ENCODE measurements around the gene GP1BA. TPM values are rescaled to one million over a fixed set of nuclear protein-coding genes. Genes with fewer than 3 reads are reported as not detected.

The GP1BA gene
- total RNA-seq, 1 experiment from 2014 or later: not detected

DNA sequence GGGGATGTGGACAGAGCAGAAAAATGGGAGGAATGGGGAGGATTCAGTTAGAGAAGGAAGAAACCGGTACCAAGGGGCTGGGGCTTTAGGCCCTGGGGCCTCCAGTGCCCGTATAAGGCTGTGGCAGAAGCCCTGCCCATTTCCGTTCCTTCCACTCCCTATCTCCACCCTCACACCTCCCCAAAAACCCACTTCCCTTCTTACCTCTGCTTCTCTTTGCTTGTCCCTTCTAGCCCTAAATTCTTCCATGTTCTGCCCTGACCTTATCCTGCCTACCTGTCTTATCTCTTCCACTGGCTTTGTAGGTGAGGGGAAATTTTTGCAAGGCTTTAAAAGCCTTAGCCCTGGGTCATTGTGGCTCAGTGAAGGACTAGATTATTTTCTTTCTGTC lies 12.1 kb downstream of the GP1BA start:
- H3K27me3 ChIP-seq: no peaks in the 10 kb centered on the region
- H3K4me3 ChIP-seq: no peak overlapping the region
- H3K36me3 ChIP-seq: peaks cover 54% of the 10 kb centered on the region
- DNase-seq: no peak
- no peaks in the 10 kb centered on the region for H3K9me3 ChIP-seq

DNA sequence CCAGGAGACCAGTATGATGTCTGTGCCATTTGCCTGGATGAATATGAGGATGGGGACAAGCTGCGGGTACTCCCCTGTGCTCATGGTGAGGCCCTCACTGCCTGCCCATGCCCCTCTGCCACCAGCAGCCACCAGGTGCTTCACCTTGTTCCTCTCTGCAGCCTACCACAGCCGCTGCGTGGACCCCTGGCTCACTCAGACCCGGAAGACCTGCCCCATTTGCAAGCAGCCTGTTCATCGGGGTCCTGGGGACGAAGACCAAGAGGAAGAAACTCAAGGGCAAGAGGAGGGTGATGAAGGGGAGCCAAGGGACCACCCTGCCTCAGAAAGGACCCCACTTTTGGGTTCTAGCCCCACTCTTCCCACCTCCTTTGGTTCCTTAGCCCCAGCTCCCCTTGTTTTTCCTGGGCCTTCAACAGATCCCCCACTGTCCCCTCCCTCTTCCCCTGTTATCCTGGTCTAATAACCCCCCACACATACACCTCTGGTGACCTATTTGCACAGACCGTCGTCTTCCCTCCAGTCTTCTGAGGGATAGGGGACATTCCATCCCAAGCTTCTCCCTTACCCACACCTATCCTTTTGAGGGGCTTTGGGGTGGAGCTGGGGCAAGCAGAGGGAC lies 12.6 kb downstream of the GP1BA start:
- Histone ChIP-seq H3K36me3 (peaks cover 54% of the 10 kb centered on the region), H3K27me3 (no peaks in the 10 kb centered on the region), H3K9me3 (no peaks in the 10 kb centered on the region), H3K4me3 (no peak overlapping the region)
- DNase-seq: no peak

DNA sequence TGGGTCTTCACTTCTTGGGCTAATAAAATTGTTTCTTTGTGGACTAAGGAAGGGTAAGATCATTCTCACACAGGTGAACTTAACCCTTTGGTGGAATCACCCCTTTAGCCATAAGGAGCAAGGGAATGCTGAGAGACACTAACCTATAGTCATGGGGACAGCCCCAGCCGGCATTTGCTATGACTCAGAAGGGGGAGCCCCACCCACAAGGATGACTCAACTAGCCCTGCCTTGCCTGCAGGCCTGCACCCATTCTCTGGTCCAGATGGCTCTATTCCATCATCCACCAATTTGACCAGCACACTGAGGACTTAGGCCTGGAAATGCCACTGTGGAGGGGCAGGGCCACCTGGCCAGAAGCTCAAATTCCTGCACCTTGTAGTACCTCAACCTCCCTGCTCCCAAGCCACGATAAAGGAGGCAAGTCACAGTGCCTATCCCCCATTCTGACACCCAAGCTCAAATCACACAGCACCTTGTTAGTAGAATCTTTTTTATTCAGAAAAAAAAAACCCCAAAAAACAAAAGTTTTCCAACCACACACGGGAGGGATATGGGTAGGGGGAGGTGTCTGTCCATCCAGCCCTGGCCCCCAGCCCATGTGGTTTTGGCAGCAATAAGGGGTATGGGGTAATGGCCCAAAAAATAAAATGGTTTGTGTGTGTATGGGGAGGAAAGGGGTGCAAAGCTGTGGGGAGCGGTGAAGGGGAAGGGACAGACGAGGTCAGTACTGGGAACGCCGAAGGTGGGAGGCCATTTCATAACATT lies 13.3 kb downstream of the GP1BA start:
- Histone ChIP-seq H3K9me3 (no peaks in the 10 kb centered on the region), H3K27me3 (no peaks in the 10 kb centered on the region), H3K36me3 (peaks cover 54% of the 10 kb centered on the region), H3K4me3 (peak overlapping the region; percentile 89)
- DNase-seq: peak; percentile 91

DNA sequence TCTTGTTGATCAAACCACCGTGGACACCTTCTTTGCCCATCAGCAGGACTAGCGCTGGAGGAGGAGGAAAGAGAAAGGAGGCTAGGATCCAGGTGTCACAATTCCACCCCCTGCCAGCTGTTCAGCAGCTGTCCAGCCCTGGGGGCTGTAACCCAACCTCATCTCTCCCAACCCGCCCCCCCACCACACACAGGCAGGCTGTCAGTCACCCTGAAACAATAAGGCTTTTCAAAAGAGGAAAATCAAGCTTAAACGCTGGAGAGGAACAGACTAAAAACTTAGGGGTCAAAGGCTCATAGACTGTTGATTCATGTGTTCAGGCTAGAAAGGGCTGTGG lies 13.8 kb downstream of the GP1BA start:
- no peak for DNase-seq
- Histone ChIP-seq H3K9me3 (no peaks in the 10 kb centered on the region), H3K36me3 (peaks cover 54% of the 10 kb centered on the region), H3K4me3 (peak overlapping the region; percentile 89), H3K27me3 (no peaks in the 10 kb centered on the region)

DNA sequence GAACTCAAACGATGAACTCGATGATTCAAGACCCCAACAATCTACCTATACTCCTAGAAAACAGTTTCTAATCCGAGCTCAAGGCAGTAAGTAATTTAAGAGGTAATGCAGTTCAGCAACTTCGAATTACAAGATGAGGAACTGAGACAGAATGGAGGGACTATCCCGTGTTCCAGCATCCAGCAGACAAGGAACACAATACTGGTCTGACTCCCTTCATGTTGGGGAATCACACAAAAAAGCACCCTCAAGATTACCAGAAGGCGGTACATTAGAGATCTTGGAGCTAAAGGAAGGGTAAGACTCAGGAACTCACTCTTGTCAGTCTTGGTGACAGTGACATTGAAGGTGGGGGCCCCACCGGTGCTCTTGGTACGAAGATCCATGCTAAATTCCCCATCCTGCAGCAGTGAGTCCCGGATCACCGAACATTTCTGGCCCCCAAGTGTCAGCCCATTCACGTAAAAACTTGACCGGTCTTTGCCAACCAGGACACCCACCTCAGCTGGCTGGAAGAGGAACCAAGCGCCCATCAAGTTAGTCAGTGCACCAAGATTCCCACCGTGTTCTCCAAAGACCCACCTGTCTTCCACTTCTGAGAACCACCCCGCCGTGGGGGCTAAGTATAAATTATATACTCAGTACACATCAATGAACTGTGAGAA lies 14.4 kb downstream of the GP1BA start:
- H3K9me3 ChIP-seq: no peaks in the 10 kb centered on the region
- H3K4me3 ChIP-seq: peak overlapping the region; percentile 89
- no peaks in the 10 kb centered on the region for H3K27me3 ChIP-seq
- DNase-seq: no peak
- peaks cover 54% of the 10 kb centered on the region for H3K36me3 ChIP-seq

DNA sequence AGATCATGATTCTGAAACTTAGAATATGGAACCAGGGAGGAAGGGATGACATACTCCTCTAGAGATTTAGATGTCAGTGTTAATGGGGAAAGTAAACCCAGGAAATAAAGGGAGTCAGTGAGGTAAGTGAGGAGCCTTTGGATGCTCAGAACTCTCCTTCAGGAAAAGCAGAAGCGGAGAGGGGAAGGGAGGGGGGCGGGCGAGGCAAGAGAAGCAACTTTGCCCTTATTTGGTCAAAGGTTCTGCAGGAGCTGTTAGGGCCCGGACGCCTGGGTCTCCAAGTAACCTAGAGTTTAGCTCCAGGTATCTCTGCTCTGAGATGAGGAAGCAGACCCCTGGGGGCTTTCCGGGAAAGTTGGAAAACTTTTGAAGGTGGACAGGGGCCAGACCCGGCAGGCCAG lies 14.9 kb downstream of the GP1BA start:
- Histone ChIP-seq H3K27me3 (no peaks in the 10 kb centered on the region), H3K4me3 (peak overlapping the region; percentile 89), H3K36me3 (peaks cover 51% of the 10 kb centered on the region), H3K9me3 (no peaks in the 10 kb centered on the region)
- DNase-seq: no peak

DNA sequence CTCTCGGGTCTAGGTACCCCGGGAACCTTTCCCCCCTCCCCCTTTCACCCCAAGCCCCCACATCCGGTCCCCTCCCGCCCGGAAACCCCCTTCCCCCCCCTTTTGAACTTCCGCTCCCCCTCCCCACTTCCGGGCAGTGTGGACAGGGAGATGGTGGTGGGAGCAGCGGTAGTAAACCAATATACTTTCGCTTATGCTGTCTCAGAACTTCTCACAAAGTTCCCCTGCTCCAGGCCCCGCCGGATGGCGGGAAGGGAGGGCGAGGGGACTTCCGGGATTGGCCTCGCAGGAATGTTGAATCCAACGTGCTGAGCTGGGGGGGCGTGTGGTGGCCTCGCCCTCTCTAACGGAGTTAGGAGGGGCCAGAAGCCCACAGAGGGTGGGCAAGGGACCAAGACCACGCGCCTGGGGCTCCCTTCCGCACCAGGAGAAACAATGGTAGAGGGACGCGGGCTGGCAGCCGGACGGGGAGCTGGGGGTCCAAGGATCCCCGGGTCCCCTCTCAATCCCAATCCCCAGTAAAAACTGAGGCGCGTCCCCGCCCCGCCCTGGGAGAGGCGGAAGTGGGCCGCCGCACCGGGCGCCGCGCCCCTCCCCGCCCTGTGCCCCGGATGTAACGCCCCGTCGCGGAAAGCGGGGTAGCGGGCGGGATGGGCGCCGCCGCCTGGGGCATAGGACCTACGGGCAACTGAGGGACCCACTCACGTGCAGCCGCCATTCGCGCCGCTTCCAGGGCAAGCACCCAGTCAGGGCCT lies 15.5 kb downstream of the GP1BA start:
- Histone ChIP-seq H3K4me3 (peak overlapping the region; percentile 89), H3K9me3 (no peaks in the 10 kb centered on the region), H3K36me3 (peaks cover 51% of the 10 kb centered on the region), H3K27me3 (no peaks in the 10 kb centered on the region)
- DNase-seq: peak; percentile 55

DNA sequence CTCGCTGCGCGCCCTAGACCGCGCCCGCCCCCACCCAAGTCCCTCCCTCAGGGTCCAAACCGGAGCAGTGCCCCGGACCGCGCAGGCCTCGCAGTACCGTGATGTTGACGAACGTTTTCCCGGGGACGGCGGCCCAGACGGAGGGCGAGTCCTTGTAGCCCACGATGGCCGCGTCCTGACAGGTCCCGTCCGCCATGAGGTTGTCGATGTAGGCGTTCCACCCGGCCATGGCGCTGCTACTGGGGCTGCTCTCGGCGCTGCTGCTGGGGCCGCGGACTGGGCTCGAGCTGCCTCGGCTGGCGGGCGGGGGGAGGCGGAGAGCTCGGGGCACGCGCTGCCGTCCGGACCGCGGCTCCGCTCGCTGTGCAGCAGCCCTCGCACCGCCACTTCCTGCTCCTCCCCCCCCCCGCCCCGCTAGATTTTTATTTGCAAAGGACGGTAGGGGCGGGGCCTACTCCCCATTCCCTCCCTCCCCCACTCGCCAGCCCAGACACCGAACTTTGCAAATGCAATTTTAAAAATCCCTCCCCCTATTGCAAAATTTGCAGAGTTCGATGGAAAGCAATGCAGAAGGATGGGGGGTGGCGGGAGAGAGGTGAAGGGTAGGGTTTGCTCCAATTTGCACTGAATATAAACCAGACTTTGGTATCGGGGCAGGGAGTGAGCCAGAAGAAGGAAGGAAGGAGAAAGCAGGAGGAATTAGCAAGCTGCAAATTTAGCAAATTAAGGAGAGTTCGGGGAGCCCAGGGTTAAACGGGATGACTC lies 16.3 kb downstream of the GP1BA start, which contains the start of gene PFN1:
PFN1 (minus strand) TSS at position 365 of the 765 bp plus-strand sequence; CDS start at position 229, 136 bp downstream.
- Histone ChIP-seq H3K36me3 (peaks cover 47% of the 10 kb centered on the region), H3K27me3 (no peaks in the 10 kb centered on the region), H3K9me3 (no peaks in the 10 kb centered on the region), H3K4me3 (peak within 1 kb of the TSS; percentile 89)
- peak; percentile 85 for DNase-seq

DNA sequence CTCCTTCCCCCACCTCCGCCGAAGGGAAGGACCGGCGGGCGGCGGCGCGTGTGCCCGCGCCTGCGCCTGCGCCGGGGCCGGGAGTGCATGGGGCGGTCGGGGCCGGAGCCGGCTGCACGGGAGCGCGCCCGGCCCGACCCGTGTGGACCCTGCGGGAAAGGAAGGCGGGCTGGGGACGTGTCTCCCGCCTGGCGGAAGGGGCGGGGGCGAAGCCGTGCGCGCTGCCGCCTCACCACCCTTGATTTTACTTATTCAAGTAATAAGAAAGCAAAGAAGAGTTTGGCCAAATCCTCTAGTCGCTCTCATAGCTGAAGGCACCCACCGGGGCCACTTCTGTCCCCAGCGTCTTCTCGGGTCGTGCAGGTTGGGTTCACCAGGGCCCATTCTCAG lies 16.8 kb downstream of the GP1BA start:
- Histone ChIP-seq H3K27me3 (no peaks in the 10 kb centered on the region), H3K36me3 (peaks cover 41% of the 10 kb centered on the region), H3K4me3 (peak overlapping the region; percentile 89), H3K9me3 (no peaks in the 10 kb centered on the region)
- peak; percentile 83 for DNase-seq

DNA sequence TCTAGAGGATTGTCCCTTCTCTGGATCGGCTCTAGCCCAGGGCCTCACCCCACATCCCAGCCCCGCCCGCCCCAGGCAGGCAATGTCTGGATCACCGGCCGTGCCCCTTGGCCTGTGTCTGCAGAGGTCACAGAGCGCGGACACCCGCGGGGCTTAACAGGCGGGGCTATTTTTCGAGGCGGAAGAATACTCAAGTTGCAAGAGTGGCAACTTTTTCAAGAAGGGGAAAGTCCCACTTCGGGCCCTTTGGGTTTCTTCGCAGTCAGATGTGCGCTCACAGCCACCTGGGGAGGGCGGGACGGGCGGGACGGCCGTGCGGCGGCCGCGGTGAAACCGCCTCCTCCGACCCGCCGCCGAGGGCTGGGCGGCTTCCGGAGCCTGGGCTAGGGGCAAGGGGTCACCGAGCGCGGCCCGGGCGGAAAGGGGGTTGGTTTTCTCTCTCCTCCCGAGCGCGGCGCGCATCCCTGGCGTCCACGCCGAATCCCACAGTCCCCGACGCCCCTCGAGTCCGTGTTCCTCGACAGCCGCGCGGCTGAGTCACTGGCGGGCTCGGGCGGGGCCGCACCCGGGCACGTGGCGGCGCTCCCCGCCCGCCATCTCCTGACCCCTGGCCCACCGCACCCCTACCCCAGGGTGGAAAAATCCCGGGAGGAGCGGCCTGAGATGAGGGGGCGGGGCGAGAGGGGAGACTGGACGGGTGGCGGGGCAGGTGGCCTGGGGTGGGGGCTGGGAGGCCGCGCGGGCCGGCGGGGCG lies 17.4 kb downstream of the GP1BA start:
- Histone ChIP-seq H3K27me3 (no peaks in the 10 kb centered on the region), H3K9me3 (no peaks in the 10 kb centered on the region), H3K4me3 (peak overlapping the region; percentile 89), H3K36me3 (peaks cover 35% of the 10 kb centered on the region)
- DNase-seq: peak; percentile 83

DNA sequence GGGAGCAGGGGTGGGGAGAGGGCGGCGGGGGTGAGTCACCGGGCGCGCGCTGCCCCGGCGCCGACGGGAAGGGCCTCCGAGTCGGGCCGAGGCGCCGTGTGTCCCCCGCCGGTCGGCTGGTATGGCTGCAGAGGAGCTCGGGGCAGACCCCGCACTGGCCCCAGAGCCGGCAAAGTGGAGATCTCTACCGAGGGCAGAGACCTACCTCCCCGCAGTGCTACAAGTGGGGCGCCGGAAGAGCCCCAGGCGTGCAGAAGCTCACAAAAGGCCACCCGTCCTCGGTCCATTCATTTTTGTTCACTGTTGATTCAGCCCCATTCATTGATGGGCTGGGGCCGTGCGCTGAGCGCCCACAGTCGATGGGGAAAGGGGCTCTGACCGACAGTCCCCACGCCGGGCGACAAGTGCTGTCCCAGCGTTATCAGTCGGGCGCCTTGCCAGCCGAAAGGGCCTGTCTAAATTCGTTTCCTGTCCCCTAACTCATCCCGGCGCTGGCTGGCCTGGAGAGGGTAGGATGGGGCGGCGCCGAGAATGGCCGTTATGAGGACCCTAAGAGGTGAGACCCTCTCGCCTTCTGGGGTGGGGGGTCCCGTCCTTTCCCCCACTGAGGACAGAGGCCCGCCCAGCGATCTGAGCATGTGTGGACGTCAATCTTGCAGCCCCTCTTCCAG lies 18.1 kb downstream of the GP1BA start:
- Histone ChIP-seq H3K4me3 (peak overlapping the region; percentile 89), H3K36me3 (peaks cover 28% of the 10 kb centered on the region), H3K9me3 (no peaks in the 10 kb centered on the region), H3K27me3 (no peaks in the 10 kb centered on the region)
- DNase-seq: no peak

DNA sequence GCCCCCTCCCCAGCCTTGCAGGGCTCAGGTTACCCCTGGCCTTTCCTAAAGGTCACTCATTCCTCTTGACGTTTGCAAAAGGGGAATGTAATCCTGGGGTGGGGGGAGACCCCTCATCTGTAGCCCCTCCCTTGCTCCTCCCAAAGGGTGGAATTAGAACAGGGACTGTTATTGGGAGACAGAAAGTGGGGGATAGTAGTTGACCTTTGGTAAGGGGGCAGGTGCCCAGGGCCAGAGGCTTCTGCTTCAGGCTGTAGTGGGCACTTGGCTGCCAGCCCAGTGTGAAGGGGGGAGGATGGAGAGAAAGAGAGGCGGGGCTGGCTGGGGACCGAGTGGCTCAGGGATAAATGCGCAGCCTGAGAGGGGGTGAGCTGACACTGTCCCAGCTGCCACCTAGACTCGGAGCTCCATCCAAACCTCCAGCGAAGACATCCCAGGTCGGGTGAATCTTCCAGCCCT lies 18.7 kb downstream of the GP1BA start, which contains the start of gene ENO3:
ENO3 (plus strand) TSS at position 374 of the 459 bp plus-strand sequence. CDS start 711 bp downstream, outside the sequence.
- no peak for DNase-seq
- Histone ChIP-seq H3K4me3 (peak within 1 kb of the TSS; percentile 89), H3K27me3 (no peaks in the 10 kb centered on the region), H3K36me3 (peaks cover 23% of the 10 kb centered on the region), H3K9me3 (no peaks in the 10 kb centered on the region)

DNA sequence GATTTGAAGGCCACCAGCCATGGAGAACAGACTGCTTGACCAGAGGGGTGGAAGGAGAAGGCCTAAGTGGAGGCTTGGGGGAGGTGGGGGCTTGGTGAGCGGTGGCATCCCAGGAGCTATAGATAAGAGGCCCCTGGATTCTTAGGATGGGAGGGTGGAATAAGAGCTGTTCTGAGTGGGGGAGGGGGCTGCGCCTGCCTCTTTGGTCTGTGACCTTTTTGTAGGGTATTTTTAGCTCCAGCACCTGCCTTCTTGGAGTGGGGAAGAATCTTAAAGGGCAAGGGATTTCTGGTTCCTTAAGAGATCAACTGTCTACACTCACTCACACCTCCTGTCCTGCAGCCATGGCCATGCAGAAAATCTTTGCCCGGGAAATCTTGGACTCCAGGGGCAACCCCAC lies 19.4 kb downstream of the GP1BA start:
- Histone ChIP-seq H3K36me3 (peaks cover 15% of the 10 kb centered on the region), H3K4me3 (no peak overlapping the region), H3K27me3 (no peaks in the 10 kb centered on the region), H3K9me3 (no peaks in the 10 kb centered on the region)
- no peak for DNase-seq

DNA sequence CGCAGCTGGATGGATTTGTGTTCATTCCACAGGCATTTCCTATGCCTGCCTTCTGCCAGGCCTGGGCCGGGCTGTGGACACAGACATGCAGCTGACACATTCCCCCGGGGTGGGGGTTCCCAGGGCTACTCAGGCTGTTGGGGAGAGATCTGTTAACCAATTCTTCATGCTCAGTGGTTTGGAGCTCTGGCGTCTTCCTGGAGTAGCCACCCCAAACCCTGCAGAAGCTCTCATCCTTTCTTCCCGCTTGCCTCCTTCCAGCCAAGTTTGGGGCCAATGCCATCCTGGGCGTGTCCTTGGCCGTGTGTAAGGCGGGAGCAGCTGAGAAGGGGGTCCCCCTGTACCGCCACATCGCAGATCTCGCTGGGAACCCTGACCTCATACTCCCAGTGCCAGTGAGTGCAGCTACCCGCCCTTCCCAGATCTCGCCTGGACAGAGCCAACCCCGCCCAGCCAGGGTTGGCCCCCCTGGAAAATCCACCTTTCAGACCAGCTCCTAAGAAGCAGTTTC lies 21.4 kb downstream of the GP1BA start:
- peak; percentile 92 for DNase-seq
- Histone ChIP-seq H3K4me3 (no peak overlapping the region; the same call in 1 of the 2 replicates), H3K36me3 (no peaks in the 10 kb centered on the region), H3K9me3 (no peaks in the 10 kb centered on the region), H3K27me3 (no peaks in the 10 kb centered on the region)

DNA sequence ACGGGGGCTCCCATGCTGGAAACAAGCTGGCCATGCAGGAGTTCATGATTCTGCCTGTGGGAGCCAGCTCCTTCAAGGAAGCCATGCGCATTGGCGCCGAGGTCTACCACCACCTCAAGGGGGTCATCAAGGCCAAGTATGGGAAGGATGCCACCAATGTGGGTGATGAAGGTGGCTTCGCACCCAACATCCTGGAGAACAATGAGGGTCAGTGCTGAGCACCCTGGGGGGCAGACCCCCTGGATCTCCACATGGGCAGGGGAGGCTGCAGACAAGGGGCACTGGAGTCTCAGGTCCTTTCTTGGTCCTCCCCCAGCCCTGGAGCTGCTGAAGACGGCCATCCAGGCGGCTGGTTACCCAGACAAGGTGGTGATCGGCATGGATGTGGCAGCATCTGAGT lies 23.0 kb downstream of the GP1BA start:
- DNase-seq: no peak

More for the DNA sequence above, 23.0 kb downstream of the GP1BA start:
- H3K36me3 ChIP-seq: no peaks in the 10 kb centered on the region
- no peaks in the 10 kb centered on the region for H3K9me3 ChIP-seq
- H3K4me3 ChIP-seq: no peak overlapping the region
- H3K27me3 ChIP-seq: no peaks in the 10 kb centered on the region
